ENCODE results near the gene DCAF4.

DCAF4 gene

GRCh38 chr14:72882463-72882862 lies 43.8 kb upstream of the DCAF4 start:
- no peak for TF ChIP-seq CTCF (IDR thresholded peaks at IDR 0.05)

DNA sequence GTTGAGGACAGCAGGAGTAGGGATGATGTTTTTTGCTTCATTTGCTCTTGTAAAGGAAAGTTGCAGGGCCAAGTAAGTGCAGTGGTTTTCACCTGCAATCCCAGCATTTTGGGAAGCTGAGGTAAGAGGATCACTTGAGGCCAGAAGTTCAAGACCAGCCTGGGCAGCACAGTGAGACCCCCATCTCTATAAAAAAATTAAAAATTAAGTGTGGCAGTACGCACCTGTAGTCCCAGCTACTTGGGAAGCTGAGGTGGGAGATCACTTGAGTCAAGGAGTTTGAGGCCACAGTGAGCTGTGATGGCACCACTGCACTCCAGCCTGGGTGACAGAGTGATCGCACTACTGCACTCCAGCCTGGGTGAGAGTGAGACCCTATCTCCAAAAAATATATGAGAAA lies 43.2 kb upstream of the DCAF4 start:
- no peak for TF ChIP-seq CTCF (IDR thresholded peaks at IDR 0.05)

DNA sequence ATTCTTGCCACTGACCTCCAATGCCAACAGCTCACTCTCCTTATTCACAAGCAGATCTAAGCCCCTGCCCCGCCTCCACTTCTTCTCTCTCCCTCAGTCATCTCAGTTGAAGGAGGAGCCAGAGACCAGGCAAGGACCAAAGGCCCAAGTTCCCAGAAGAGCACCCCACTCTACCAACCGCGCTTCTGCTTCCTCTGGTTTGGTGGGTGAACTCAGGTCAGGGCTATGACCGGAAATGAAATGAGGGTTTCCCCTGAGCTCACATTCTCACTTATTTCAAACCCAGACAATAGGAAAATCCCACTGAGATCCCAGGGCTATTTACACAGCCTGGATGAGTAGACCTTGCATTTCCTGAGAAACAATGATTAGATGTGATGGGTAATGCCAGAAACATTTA lies 42.3 kb upstream of the DCAF4 start:
- TF ChIP-seq CTCF (IDR thresholded peaks at IDR 0.05) = no peak

- TF ChIP-seq CTCF (IDR thresholded peaks at IDR 0.05) = no peak
These were observed 41.9 kb upstream of the DCAF4 start for GRCh38 chr14:72884386-72884785.

DNA sequence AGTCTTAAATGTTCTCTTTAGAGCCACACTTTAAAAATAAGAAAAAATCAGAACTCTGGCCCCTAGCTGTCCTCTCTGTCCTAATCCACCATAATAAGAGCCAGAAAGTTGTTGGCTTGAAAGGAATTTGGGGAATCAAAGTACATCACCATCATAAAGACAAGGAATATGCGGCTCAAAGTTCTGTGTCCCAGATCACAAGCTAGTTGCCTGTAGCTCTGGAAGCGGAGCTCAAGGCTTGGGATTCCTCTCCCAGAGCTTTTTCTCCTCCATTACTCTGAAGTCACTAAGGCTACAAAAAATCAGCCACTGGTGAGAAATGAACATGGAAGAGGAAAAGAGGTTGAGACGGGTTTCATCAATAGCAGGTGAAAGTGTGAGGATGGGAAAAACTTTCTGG lies 38.8 kb upstream of the DCAF4 start:
- TF ChIP-seq CTCF (IDR thresholded peaks at IDR 0.05) = no peak

GRCh38 chr14:72888192-72888591 lies 38.1 kb upstream of the DCAF4 start:
- TF ChIP-seq CTCF (IDR thresholded peaks at IDR 0.05) = no peak

GRCh38 chr14:72888636-72889201 lies 37.5 kb upstream of the DCAF4 start:
- TF ChIP-seq CTCF (IDR thresholded peaks at IDR 0.05) = no peak

DNA sequence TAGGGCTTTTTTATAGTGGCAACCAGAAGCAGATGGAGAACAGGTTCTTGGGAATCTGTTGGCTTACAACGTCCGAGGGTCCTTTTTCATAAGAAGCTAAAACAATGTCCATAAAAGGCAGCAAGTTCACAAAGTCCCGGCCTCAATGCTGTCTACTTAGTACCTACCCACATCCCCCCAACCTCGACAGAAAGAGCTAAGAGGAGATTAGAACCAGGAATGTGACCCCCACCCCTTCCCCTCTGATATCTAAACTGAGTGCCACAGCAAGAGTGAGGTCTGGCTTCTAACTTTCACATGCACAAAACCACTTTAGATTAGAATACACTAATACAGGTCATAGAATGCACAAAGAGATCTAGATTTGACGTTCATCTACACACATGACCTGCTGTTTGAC lies 36.9 kb upstream of the DCAF4 start:
- TF ChIP-seq CTCF (IDR thresholded peaks at IDR 0.05) = no peak

Measured in LNCAP (cell line).